ENCODE results near the gene UBE2D2. TPM values are rescaled to one million over a fixed set of nuclear protein-coding genes. Genes with fewer than 3 reads are reported as not detected.
"Not testable (repeated sequence)": the region's sequence is repeated elsewhere in the genome, so short reads cannot be mapped to it uniquely, and the experiment has no call there.

Gene UBE2D2
- total RNA-seq, 4 donors from 2014 or later: 65.2 to 114 (median 85.6) TPM

GRCh38 chr5:139577689-139578290, 16.7 kb downstream of the UBE2D2 start:
- Histone ChIP-seq H3K4me3 (no peak overlapping the region), H3K9me3 (no peaks in the 10 kb centered on the region), H3K4me1 (peaks cover 0 to 79% (median 14%) of the 10 kb centered on the region in 3 donors), H3K36me3 (peaks cover 0 to 5% of the 10 kb centered on the region in 2 donors), H3K27me3 (no peaks in the 10 kb centered on the region), H3K27ac (no peak overlapping the region)
- ATAC-seq: no peak
- WGBS, 2 donors (ENCODE audit: low coverage in 1 of 2): 72 to 75% methylated on average over 2 to 5 of the region's 5 CpGs
- TF ChIP-seq CTCF (IDR thresholded peaks at IDR 0.05) (no peak), POLR2AphosphoS5 (IDR thresholded peaks at IDR 0.05) (no peak)

- no peaks in the 10 kb centered on the region for H3K27me3 ChIP-seq
- no peak for ATAC-seq
- H3K27ac ChIP-seq: no peak overlapping the region
- H3K9me3 ChIP-seq: no peaks in the 10 kb centered on the region
- H3K4me1 ChIP-seq: peaks cover 0 to 73% (median 14%) of the 10 kb centered on the region in 3 donors
- WGBS, 2 donors (ENCODE audit: low coverage in 1 of 2): 22 to 33% methylated on average over 1 of the region's 2 CpGs
- H3K4me3 ChIP-seq: no peak overlapping the region
- H3K36me3 ChIP-seq: peaks cover 0 to 5% of the 10 kb centered on the region in 2 donors
- no peak for TF ChIP-seq CTCF (IDR thresholded peaks at IDR 0.05)
These were observed 17.2 kb downstream of the UBE2D2 start for GRCh38 chr5:139578325-139578724.

- H3K4me1 ChIP-seq: peaks cover 0 to 41% (median 6%) of the 10 kb centered on the region in 3 donors
- ATAC-seq, H3K27ac ChIP-seq, H3K4me3 ChIP-seq, H3K9me3 ChIP-seq, H3K27me3 ChIP-seq: not testable (repeated sequence)
- H3K36me3 ChIP-seq: peaks cover 0 to 12% of the 10 kb centered on the region in 2 donors
- 100% methylated on average over 2 to 3 of the region's 5 CpGs for WGBS, 2 donors (ENCODE audit: low coverage in 1 of 2)
These were observed 21.0 kb downstream of the UBE2D2 start for GRCh38 chr5:139582181-139582580.

- H3K36me3 ChIP-seq: peaks cover 0 to 15% of the 10 kb centered on the region in 2 donors
- no peaks in the 10 kb centered on the region for H3K9me3 ChIP-seq
- no peak overlapping the region for H3K27ac ChIP-seq
- H3K4me1 ChIP-seq: peaks cover 0 to 32% (median 0%) of the 10 kb centered on the region in 3 donors
- ATAC-seq: no peak
- H3K27me3 ChIP-seq: no peaks in the 10 kb centered on the region
- no peak overlapping the region for H3K4me3 ChIP-seq
- TF ChIP-seq POLR2A (IDR thresholded peaks at IDR 0.05): no peak
- WGBS, 2 donors (ENCODE audit: low coverage in 1 of 2): 65 to 77% methylated on average over 2 to 3 of the region's 3 CpGs
These were observed 23.0 kb downstream of the UBE2D2 start for GRCh38 chr5:139584137-139584536.

GRCh38 chr5:139588116-139588515, 27.0 kb downstream of the UBE2D2 start:
- peaks cover 0 to 24% (median 0%) of the 10 kb centered on the region in 3 donors for H3K4me1 ChIP-seq
- peaks cover 0 to 12% of the 10 kb centered on the region in 2 donors for H3K36me3 ChIP-seq
- not testable (repeated sequence) for ATAC-seq, H3K4me3 ChIP-seq, H3K27me3 ChIP-seq, H3K9me3 ChIP-seq, H3K27ac ChIP-seq
- WGBS, 2 donors (ENCODE audit: low coverage in 1 of 2): 80% methylated on average over 1 of the region's 5 CpGs; no CpG with 5 or more reads in 1 of the 2 donors

GRCh38 chr5:139588962-139589361, 27.8 kb downstream of the UBE2D2 start:
- Histone ChIP-seq H3K27me3 (no peaks in the 10 kb centered on the region), H3K36me3 (peaks cover 0 to 12% of the 10 kb centered on the region in 2 donors), H3K9me3 (no peaks in the 10 kb centered on the region), H3K4me1 (peaks cover 0 to 28% (median 0%) of the 10 kb centered on the region in 3 donors), H3K27ac (no peak overlapping the region), H3K4me3 (no peak overlapping the region)
- TF ChIP-seq POLR2A (IDR thresholded peaks at IDR 0.05) (no peak), EP300 (IDR thresholded peaks at IDR 0.05) (no peak), CTCF (IDR thresholded peaks at IDR 0.05) (no peak), POLR2AphosphoS5 (IDR thresholded peaks at IDR 0.05) (no peak)
- WGBS, 2 donors (ENCODE audit: low coverage in 1 of 2): 97 to 100% methylated on average over 1 to 5 of the region's 6 CpGs
- no peak for ATAC-seq

Measured in gastroesophageal sphincter (tissue), 4 donors.